ENCODE results near the gene PGC.

Gene PGC

GRCh38 chr6:41728073-41728936, 18.9 kb downstream of the PGC start:
- no peak for DNase-seq

- no peak for DNase-seq
Measured at GRCh38 chr6:41727705-41728072, 19.5 kb downstream of the PGC start.

- no peak for DNase-seq
Measured at GRCh38 chr6:41726876-41727275, 20.3 kb downstream of the PGC start.

DNA sequence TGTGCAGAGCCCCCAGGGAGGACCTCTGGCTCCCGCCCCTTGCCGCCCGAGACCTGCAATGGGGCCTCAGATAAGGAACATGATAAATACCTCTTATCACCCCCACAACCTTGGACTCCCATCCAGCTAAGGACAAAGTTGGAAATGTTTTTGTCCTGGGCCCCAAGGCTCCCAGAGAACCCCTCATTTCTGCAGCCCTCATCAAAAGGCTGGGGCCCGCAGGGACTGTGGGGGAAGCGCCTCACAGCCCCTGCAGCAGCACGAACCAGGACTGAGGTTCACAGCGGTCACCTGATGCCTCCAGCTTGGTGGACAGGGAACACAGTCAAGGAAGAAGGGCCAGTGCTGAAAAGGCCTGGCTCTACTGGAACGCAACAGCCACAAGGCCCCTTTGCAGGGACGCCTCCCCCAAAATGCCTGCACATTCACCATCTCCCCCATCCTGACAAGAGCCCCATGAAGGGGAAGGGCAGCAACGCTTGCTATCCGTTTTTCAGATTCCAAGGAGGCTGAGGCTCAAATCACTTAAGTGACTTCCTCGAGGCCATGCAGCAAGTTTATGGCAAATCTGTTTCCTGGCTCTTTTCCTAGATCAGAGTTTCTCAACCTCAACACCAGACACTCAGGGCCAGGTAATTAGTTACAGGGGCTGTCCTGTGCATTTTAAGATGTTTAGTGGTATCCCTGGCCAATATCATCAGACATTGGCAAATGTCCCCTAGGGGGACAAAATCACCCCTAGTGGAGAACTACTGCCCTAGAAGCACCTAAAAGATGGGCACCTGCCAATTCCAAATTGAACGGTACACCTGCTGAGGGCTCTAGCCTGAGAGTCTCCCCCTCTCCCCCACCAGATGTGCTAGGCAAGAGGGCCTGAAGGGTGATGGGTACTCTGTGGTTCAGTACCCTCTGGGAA, 22.4 kb downstream of the PGC start:
- DNase-seq = no peak

DNA sequence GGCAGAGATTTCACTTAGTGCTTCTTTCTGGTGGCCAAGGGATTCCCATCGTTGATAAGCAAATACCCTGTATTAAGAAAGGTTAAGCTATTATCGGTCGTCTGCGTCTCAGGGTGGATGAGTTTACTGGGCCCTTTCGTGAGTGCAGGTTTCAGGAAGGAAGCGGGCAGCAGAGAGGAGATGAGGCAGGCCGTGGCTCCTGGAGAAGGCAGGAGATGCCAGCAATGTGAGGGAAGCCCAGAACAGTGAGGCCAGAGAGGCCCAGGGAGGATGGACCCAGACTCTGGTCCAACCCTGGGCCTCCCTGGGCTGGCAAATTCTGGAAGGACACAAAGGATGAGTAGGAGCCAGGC, 23.0 kb downstream of the PGC start:
- no peak for DNase-seq

GRCh38 chr6:41723530-41724227, 23.5 kb downstream of the PGC start:
- DNase-seq = no peak

- no peak for DNase-seq
Measured at GRCh38 chr6:41722969-41723529, 24.1 kb downstream of the PGC start.

GRCh38 chr6:41721414-41721813, 25.8 kb downstream of the PGC start:
- DNase-seq = no peak

- no peak for DNase-seq
Measured at GRCh38 chr6:41720783-41721182, 26.4 kb downstream of the PGC start.

DNA sequence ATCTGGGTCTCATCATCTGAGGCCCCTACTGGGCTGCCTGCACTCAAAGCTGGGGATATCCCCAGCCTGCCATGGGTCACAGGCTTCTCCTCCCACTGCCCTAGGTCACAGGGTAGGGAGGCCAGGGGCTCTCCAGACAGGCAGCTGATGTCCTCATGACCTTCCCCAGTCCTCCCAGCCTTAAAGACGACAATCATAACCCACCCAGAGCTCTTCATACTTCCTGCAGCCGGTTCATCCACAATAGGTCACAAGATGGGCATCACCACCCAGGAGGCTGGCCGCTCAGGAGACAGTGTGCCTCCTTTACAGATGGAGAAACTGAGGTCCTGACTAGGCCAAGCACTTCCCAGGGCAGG, 27.0 kb downstream of the PGC start:
- no peak for DNase-seq

GRCh38 chr6:41719436-41720261, 27.5 kb downstream of the PGC start:
- no peak for DNase-seq

GRCh38 chr6:41718828-41719227, 28.4 kb downstream of the PGC start:
- DNase-seq = no peak

GRCh38 chr6:41717392-41717736, 29.8 kb downstream of the PGC start:
- DNase-seq = no peak

- no peak for DNase-seq
Measured at GRCh38 chr6:41716516-41717391, 30.4 kb downstream of the PGC start.

- DNase-seq = no peak
Measured at GRCh38 chr6:41715795-41716515, 31.2 kb downstream of the PGC start.

DNA sequence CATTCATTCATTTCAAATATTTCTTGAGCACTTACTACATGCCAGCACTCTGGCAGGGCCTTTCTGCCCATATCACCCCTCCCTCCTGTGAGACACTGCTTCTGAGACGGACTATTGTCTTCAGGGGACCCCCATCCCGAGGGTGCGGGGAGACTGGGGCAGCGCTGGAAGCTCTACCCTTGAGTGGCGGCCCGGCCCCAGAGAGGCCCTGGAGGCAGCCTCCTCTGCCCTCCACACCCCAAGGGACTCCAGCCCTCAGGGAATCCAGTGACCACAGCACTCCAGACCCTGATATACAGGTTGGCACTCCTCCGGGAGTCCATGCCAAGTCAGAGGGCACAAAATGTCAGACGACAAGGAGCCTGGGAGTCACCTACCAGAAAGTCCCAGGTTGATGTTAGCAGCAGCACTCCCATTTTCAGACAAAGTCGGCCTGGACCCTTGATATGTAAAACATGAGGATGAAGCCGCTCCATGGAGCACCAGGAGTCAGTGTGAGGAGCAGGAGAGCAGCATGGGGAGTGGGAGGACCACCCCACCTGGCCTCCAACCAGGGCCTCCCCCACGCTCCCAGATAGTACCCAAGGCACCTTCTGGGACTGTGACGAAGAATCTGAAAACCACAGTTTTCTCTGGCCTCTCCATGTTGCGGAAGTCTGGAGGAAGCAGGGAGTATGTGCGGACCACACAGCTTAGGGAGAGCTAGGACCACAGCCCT, 32.5 kb downstream of the PGC start:
- DNase-seq = no peak

DNA sequence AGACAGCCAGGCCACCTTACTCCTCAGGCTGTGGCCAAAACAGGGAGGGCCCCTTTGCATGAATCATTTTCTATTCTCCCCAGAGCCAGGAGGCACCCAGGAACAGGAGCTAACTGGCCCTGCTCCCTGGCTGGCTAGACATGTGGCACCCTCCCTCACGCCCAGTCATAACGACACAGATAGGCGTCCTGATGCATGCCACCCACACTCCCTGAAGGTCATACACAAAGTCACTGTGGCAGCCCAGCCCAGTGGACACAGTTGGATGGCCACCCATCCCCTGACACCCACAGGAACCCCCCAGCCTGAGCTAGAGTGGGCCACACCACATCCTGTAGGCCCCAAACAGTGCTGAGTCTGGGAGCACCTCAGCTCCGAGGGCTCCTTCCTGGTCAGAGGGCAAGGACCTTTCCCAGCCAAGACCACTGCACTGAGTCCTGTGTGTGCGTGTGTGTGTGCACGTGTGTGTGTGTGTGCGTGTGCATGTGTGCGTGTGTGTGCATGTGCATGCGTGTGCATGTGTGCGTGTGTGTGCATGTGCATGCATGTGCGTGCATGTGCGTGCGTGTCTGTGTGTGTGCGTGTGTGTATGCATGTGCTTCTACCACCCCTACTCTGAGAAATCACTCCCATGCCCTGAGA, 33.4 kb downstream of the PGC start:
- no peak for DNase-seq

DNA sequence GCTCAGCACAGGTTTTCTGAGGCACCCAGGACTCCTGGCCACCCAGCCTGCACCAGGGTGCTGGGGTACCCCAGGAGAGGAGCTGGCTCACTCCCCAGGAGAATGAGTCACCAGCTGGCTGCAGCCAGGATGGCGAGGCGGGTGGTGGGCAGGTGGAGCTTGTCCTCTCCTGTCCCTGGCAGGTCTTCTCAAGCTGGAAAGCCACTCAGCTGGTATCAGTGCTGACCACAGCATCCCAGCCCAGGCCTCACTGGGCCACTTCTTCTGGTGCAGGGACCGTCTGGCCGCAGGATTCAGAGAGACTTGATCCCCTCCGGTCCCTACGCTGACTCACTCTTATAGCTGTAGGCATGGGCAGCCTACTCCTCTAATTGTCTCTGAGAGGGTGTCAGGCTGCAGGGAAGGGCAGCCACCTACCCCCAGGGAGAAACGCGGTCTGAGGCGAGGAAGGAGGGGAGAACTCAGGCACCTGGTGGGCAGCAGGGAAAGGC, 34.0 kb downstream of the PGC start:
- no peak for DNase-seq

DNA sequence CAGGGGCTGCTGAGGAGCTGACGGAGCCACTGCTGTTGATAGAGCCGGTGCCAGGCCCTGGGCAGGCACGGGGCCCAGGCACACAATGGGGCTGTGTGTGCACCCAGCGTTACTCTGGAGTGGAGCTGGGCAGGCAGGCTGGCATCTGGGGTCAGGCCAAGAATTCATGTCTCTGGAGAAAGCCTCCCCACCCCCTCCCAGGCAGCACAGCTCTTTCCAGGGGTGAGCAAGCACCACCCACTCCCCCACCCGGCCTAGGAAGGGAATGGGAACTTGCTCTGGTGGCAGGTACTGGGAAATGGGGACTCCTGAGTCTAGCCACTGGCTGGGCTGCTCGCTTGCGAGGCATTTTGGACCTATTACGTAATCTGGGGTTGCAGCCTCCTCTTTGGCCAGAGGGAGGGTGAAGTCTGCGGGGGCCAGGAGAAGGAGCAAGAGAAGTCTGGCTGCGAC, 34.5 kb downstream of the PGC start:
- no peak for DNase-seq

Measured in stimulated activated CD4-positive, alpha-beta T cell treated with anti-CD3 and anti-CD28 coated beads, Interleukin-2, amount 100 ng/mL, for 48 hours (primary cell).